GM12878 (cell line): ENCODE results near the gene ACACA. TPM values are rescaled to one million over a fixed set of nuclear protein-coding genes. Genes with fewer than 3 reads are reported as not detected.

Experiments
- ATAC-seq: fragments of 200-7000 bp; cut with Tn5 transposase; 3 replicates; pipeline ENCODE4 v1.9.1; 2020; ENCODE audit warnings: mild to moderate bottlenecking, moderate library complexity
- BruUV-seq: library from RNA; stranded (reverse); fragments of 400-500 nt; replicated peaks from 2 replicates; lab custom pipeline; 2021; lab: Mats Ljungman, UMichigan
- CTCF ChIA-PET: fragments of 300-600 bp; sonication (Branson Sonifier 250); formaldehyde crosslinking; extraction: SDS; loops from one replicate; lab custom pipeline; 2021; ENCODE audit warnings: inconsistent platforms; lab: Yijun Ruan, JAX
- POLR2A ChIA-PET: fragments of 350-600 bp; formaldehyde crosslinking; extraction: SDS; loops from one replicate; lab custom pipeline; 2021; ENCODE audit warnings: inconsistent platforms; lab: Charles Lee
- RAD21 ChIA-PET: fragments of 300-600 bp; sonication (Branson Sonifier 250); formaldehyde crosslinking; loops from one replicate; lab custom pipeline; 2023; ENCODE audit warnings: antibody characterized with exemption; ENCODE audit not compliant: unreplicated experiment; lab: Charles Lee
- SMC1A ChIA-PET: fragments of 300-600 bp; sonication (Branson Sonifier 250); formaldehyde crosslinking; loops from one replicate; lab custom pipeline; 2023; ENCODE audit not compliant: unreplicated experiment, uncharacterized antibody; lab: Charles Lee
- DNase-seq: peaks from one replicate; pipeline ENCODE4 v3.0.0-alpha.2; 2011; ENCODE audit warnings: low read depth, low spot score
- FAIRE-seq: peaks from 3 replicates; lab custom pipeline; 2011; peaks lifted over from hg19 to GRCh38; lab: Jason Lieb, UNC
- H2AFZ ChIP-seq: 2 replicates; pipeline ENCODE4 v1.6.0; 2011; ENCODE audit warnings: low read depth, low read length, control low read depth; ENCODE audit not compliant: control insufficient read depth
- H3K27ac ChIP-seq: 2 replicates; pipeline ENCODE4 v1.5.1; 2011; ENCODE audit warnings: control low read depth; ENCODE audit not compliant: control insufficient read depth, insufficient read depth
- H3K27me3 ChIP-seq, 2 experiments: replicated peaks in 1 of 2; 2 replicates each; pipeline versions ENCODE4 v1.6.0 to v1.6.1; 2011; ENCODE audit warnings: low read length in 1 of 2; ENCODE audit not compliant: control insufficient read depth in 2 of 2, insufficient read depth in 2 of 2
- H3K36me3 ChIP-seq, 2 experiments: 2 replicates each; pipeline ENCODE4 v1.5.1; 2011; ENCODE audit warnings: low read length in 1 of 2; ENCODE audit not compliant: control insufficient read depth in 2 of 2, insufficient read depth in 2 of 2
- H3K4me1 ChIP-seq: 2 replicates; pipeline ENCODE4 v1.6.1; 2011; ENCODE audit warnings: mild to moderate bottlenecking, low read length, moderate library complexity, mixed read lengths; ENCODE audit not compliant: control insufficient read depth, insufficient read depth
- H3K4me2 ChIP-seq: 2 replicates; pipeline ENCODE4 v1.6.0; 2011; ENCODE audit warnings: control low read depth; ENCODE audit not compliant: control insufficient read depth, insufficient read depth
- H3K4me3 ChIP-seq: fragments of 200-600 bp; sonication (generic); 2 replicates; pipeline ENCODE4 v1.5.1; 2016
- H3K79me2 ChIP-seq: 2 replicates; pipeline ENCODE4 v1.6.0; 2011; ENCODE audit warnings: low read length; ENCODE audit not compliant: control insufficient read depth, insufficient read depth
- H3K9ac ChIP-seq: 2 replicates; pipeline ENCODE4 v1.8.0; 2011; ENCODE audit warnings: low read length, control low read depth, mixed read lengths; ENCODE audit not compliant: control insufficient read depth, insufficient read depth
- H3K9me3 ChIP-seq: replicated peaks from 3 replicates; pipeline ENCODE4 v1.5.1; 2011; ENCODE audit warnings: mild to moderate bottlenecking, low read length; ENCODE audit not compliant: control insufficient read depth, insufficient read depth
- H4K20me1 ChIP-seq: 2 replicates; pipeline ENCODE4 v1.6.0; 2011; ENCODE audit not compliant: control insufficient read depth, insufficient read depth
- BCL11A ChIP-seq: IDR thresholded peaks from 2 replicates; pipeline ENCODE4 v1.6.1; 2011; ENCODE audit warnings: low read depth, low read length
- CBX5 ChIP-seq: sonication (generic); IDR thresholded peaks from 2 replicates; pipeline ENCODE4 v1.6.1; 2016; ENCODE audit warnings: low read depth, moderate library complexity, mild to moderate bottlenecking, inconsistent platforms
- EED ChIP-seq: sonication (generic); IDR thresholded peaks from 2 replicates; pipeline ENCODE4 v1.6.1; 2016; ENCODE audit warnings: antibody characterized with exemption, low read depth
- MEF2A ChIP-seq: IDR thresholded peaks from 2 replicates; pipeline ENCODE4 v1.6.1; 2011; ENCODE audit warnings: low read depth, mild to moderate bottlenecking, low read length, moderate library complexity; ENCODE audit not compliant: insufficient read depth
- RB1 ChIP-seq: fragments of 450-650 bp; formaldehyde crosslinking; IDR thresholded peaks from 2 replicates; pipeline ENCODE4 v1.6.1; 2017; ENCODE audit warnings: mild to moderate bottlenecking, borderline replicate concordance
- TCF7 ChIP-seq: IDR thresholded peaks from 2 replicates; pipeline ENCODE4 v1.6.1; 2014; ENCODE audit warnings: antibody characterized with exemption, borderline replicate concordance
- ZNF687 ChIP-seq: fragments of 450-650 bp; IDR thresholded peaks from 2 replicates; pipeline ENCODE4 v1.6.1; 2017; ENCODE audit warnings: mild to moderate bottlenecking, moderate library complexity
- WGBS: methylation state at CpG from one replicate; pipeline ENCODE4 v1.1.6; 2016; ENCODE audit warnings: low lambda C conversion rate; ENCODE audit not compliant: insufficient replicate concordance, insufficient coverage; ENCODE audit errors: missing lambda C conversion rate; 5-methylcytosine and 5-hydroxymethylcytosine counted together
- in situ Hi-C: fragments of 300-500 bp; cut with MboI; formaldehyde crosslinking; loops from 9 replicates; pipeline ENCODE4 v1.14.3; 2018; ENCODE audit warnings: mixed read lengths
- intact Hi-C: fragments of 100-400 bp; cut with micrococcal nuclease; formaldehyde crosslinking; loops from one replicate; pipeline ENCODE4 v1.14.2; 2022; ENCODE audit not compliant: unreplicated experiment
- polyA plus RNA-seq, 11 experiments: library from polyadenylated mRNA; depleted of rRNA in 4 of 11; unstranded in 6 of 11; stranded (reverse) in 5 of 11; fragments of >200 nt; fragmentation: Nextera tagmentation in 4 of 11; fragmentation: Illumina TruSeq in 1 of 11; extraction: Ambion mirVana in 4 of 11; extraction: Trizol in 1 of 11; gene quantifications; 1 replicate in 1 of 11; 2 replicates in 10 of 11; pipeline versions ENCODE4 v1.2.1 to v1.2.3, GENCODE V29; 2011 to 2016; ENCODE audit warnings: inconsistent platforms in 2 of 11, missing spikeins in 2 of 11, low read depth in 1 of 11
- total RNA-seq, 4 experiments: library from RNA; depleted of rRNA in 3 of 4; stranded (reverse); fragments of >200 nt in 3 of 4; fragmentation: Illumina TruSeq in 1 of 4; extraction: Trizol in 1 of 4; gene quantifications; 2 replicates each; pipeline versions ENCODE4 v1.2.1 to v1.2.3, GENCODE V29; 2013 to 2021

The ACACA gene
- total and polyA plus RNA-seq, 10 of the 15 experiments (the other 5 are each of a cell fraction or from before 2014, with no cell fraction given) = 12.9 to 74.2 (median 32.0) TPM

- Histone ChIP-seq H3K4me3 (no peak overlapping the region), H3K9ac (no peak overlapping the region), H3K36me3 (peaks cover 0 to 2% of the 10 kb centered on the region in 2 experiments; a peak in 3 of 4 replicates), H2AFZ (no peak overlapping the region), H3K27me3 (no peaks in the 10 kb centered on the region), H3K4me2 (no peak overlapping the region), H3K4me1 (no peaks in the 10 kb centered on the region), H3K79me2 (no peaks in the 10 kb centered on the region), H3K9me3 (no peaks in the 10 kb centered on the region), H3K27ac (no peak overlapping the region), H4K20me1 (no peaks in the 10 kb centered on the region; the same call in 1 of the 2 replicates)
- POLR2A ChIA-PET = no interaction called here
- WGBS = 80% methylated on average over 3 of the region's 3 CpGs
- SMC1A ChIA-PET = interaction anchor here (1.7 kb wide), 1 partner anchor 441 kb away, joined by 4 read pairs; no protein-coding TSS in a partner anchor
- intact Hi-C loops = no loop called here
- ATAC-seq (no peak), FAIRE-seq (no peak), DNase-seq (no peak)
- CTCF ChIA-PET = interaction anchor here (0.7 to 7.0 kb wide), 2 partner anchors 17 to 414 kb away, joined by 3 to 76 read pairs; no protein-coding TSS in a partner anchor
- BruUV-seq = no TSS peak
- no peak for TF ChIP-seq CBX5
- TF ChIP-seq ZNF687 = no peak
- TF ChIP-seq MEF2A = no peak
- no peak for TF ChIP-seq TCF7
- TF ChIP-seq BCL11A = no peak
- TF ChIP-seq RB1 = no peak
- no peak for TF ChIP-seq EED
- in situ Hi-C loops = no loop called here
- RAD21 ChIA-PET = no interaction called here
Observed at GRCh38 chr17:37043201-37043600, 363.4 kb downstream of the ACACA start.
